HepG2 (cell line): Measurements from ENCODE around the gene CNTROB. TPM values are rescaled to one million over a fixed set of nuclear protein-coding genes. Genes with fewer than 3 reads are reported as not detected.
A peak's percentile ranks its signal among the peaks of the same experiment; 100 is the strongest.

Experiments used
- ATAC-seq: fragments of 200-7000 bp; cut with Tn5 transposase; 3 replicates; pipeline ENCODE4 v1.9.1; 2020; ENCODE audit warnings: mild to moderate bottlenecking, moderate library complexity
- BruUV-seq: library from RNA; stranded (reverse); fragments of 400-500 nt; replicated peaks from 2 replicates; lab custom pipeline; 2021; lab: Mats Ljungman, UMichigan
- CTCF ChIA-PET: fragments of 300-600 bp; formaldehyde crosslinking; extraction: SDS; loops from one replicate; lab custom pipeline; 2021; ENCODE audit warnings: low total read pairs, inconsistent platforms, low intra/inter-chr PET ratio; lab: Yijun Ruan, JAX
- POLR2A ChIA-PET: fragments of 350-600 bp; sonication (Branson Sonifier 250); formaldehyde crosslinking; loops from one replicate; lab custom pipeline; 2020; ENCODE audit warnings: antibody characterized with exemption, inconsistent platforms; lab: Yijun Ruan, JAX
- DNase-seq: peaks from one replicate; pipeline ENCODE4 v3.0.0-alpha.2; 2015; ENCODE audit warnings: low spot score
- FAIRE-seq: peaks from 3 replicates; lab custom pipeline; 2011; peaks lifted over from hg19 to GRCh38; lab: Jason Lieb, UNC
- H2AFZ ChIP-seq: one replicate; pipeline ENCODE4 v1.6.1; 2011; ENCODE audit warnings: low read length, inconsistent platforms
- H3K27ac ChIP-seq: fragments of 300-600 bp; 3 replicates; pipeline ENCODE4 v1.8.0; 2011; ENCODE audit warnings: mixed run types, mild to moderate bottlenecking, mixed read lengths, low read length, inconsistent platforms; ENCODE audit not compliant: insufficient read depth; ENCODE audit errors: extremely low read length
- H3K27me3 ChIP-seq, 2 experiments: fragments of 200-600 bp in 1 of 2; 2 replicates in 1 of 2; 3 replicates in 1 of 2; pipeline versions ENCODE4 v1.6.0 to v1.8.0; 2011; ENCODE audit warnings: low read length in 2 of 2, mild to moderate bottlenecking in 2 of 2, moderate library complexity in 2 of 2, inconsistent platforms in 1 of 2; ENCODE audit not compliant: insufficient read depth in 2 of 2, control insufficient read depth in 1 of 2
- H3K36me3 ChIP-seq, 2 experiments: fragments of 200-600 bp in 1 of 2; replicated peaks in 1 of 2; 2 replicates in 1 of 2; 3 replicates in 1 of 2; pipeline versions ENCODE4 v1.5.1 to v1.8.0; 2011; ENCODE audit warnings: low read length in 2 of 2, inconsistent platforms in 1 of 2; ENCODE audit not compliant: insufficient read depth in 2 of 2, control insufficient read depth in 1 of 2
- H3K4me1 ChIP-seq: 2 replicates; pipeline ENCODE4 v1.5.1; 2012; ENCODE audit warnings: low read length, inconsistent platforms; ENCODE audit not compliant: insufficient read depth
- H3K4me2 ChIP-seq: 2 replicates; pipeline ENCODE4 v1.6.0; 2011; ENCODE audit warnings: low read depth, low read length, inconsistent platforms
- H3K4me3 ChIP-seq, 3 experiments: fragments of 200-600 bp in 1 of 3; sonication (generic), shearing (Covaris generic) in 1 of 3; replicated peaks in 1 of 3; 2 replicates each; pipeline ENCODE4 v1.5.1; 2011 to 2016; ENCODE audit warnings: low read length in 3 of 3, inconsistent platforms in 2 of 3, low read depth in 2 of 3, mild to moderate bottlenecking in 2 of 3, control low read depth in 1 of 3, mixed read lengths in 1 of 3; ENCODE audit not compliant: insufficient read depth in 1 of 3
- H3K79me2 ChIP-seq: one replicate; pipeline ENCODE4 v1.6.1; 2011; ENCODE audit warnings: low read length, inconsistent platforms; ENCODE audit not compliant: insufficient read depth
- H3K9ac ChIP-seq: 2 replicates; pipeline ENCODE4 v1.6.0; 2011; ENCODE audit warnings: mild to moderate bottlenecking, low read depth, low read length, inconsistent platforms; ENCODE audit not compliant: insufficient read depth
- H3K9me3 ChIP-seq: 2 replicates; pipeline ENCODE4 v1.5.1; 2012; ENCODE audit warnings: mild to moderate bottlenecking, low read length
- H4K20me1 ChIP-seq: 2 replicates; pipeline ENCODE4 v1.6.0; 2011; ENCODE audit warnings: inconsistent platforms, mild to moderate bottlenecking, low read length, moderate library complexity; ENCODE audit not compliant: insufficient read depth
- HINFP ChIP-seq: sonication (generic); formaldehyde crosslinking; IDR thresholded peaks from 2 replicates; pipeline ENCODE4 v1.4.0; 2020; ENCODE audit warnings: low read depth, mild to moderate bottlenecking, missing genetic modification reagents
- HNF4G ChIP-seq, 2 experiments: sonication (generic) in 1 of 2; formaldehyde crosslinking in 1 of 2; IDR thresholded peaks; 2 replicates each; pipeline versions ENCODE4 v1.4.0 to v1.6.1; 2011 to 2020; ENCODE audit warnings: borderline replicate concordance in 2 of 2, low read depth in 2 of 2, mild to moderate bottlenecking in 2 of 2, low read length in 1 of 2, missing genetic modification reagents in 1 of 2, moderate library complexity in 1 of 2
- RAD21 ChIP-seq: fragments of 450-650 bp; formaldehyde crosslinking; IDR thresholded peaks from 2 replicates; pipeline ENCODE4 v1.5.0; 2020; ENCODE audit warnings: mild to moderate bottlenecking
- RFX1 ChIP-seq: fragments of 450-650 bp; IDR thresholded peaks from 2 replicates; pipeline ENCODE4 v1.6.1; 2017
- SIX4 ChIP-seq: sonication (generic); formaldehyde crosslinking; IDR thresholded peaks from 2 replicates; pipeline ENCODE4 v1.4.0; 2020; ENCODE audit warnings: missing genetic modification reagents
- SMYD3 ChIP-seq: sonication (generic); formaldehyde crosslinking; IDR thresholded peaks from 2 replicates; pipeline ENCODE4 v1.8.1; 2023; ENCODE audit warnings: mild to moderate bottlenecking, missing genetic modification reagents
- ZNF678 ChIP-seq: sonication (generic); formaldehyde crosslinking; IDR thresholded peaks from 2 replicates; pipeline ENCODE4 v1.4.0; 2020; ENCODE audit warnings: mild to moderate bottlenecking, missing genetic modification reagents
- WGBS: methylation state at CpG from one replicate; pipeline ENCODE4 v1.1.6; 2017; ENCODE audit warnings: low lambda C conversion rate; 5-methylcytosine and 5-hydroxymethylcytosine counted together
- in situ Hi-C: cut with HindIII; loops from 2 replicates; pipeline ENCODE4 v1.10.0; 2017; ENCODE audit warnings: low pct_unique_long_range_greater_than_20kb; ENCODE audit not compliant: extremely low pct_ligation_motif_present
- intact Hi-C: fragments of 100-400 bp; cut with micrococcal nuclease; formaldehyde crosslinking; loops from one replicate; pipeline ENCODE4 v1.10.0; 2022; ENCODE audit not compliant: unreplicated experiment
- polyA plus RNA-seq, 8 experiments: library from polyadenylated mRNA; depleted of rRNA in 3 of 8; stranded (reverse) in 7 of 8; unstranded in 1 of 8; fragments of >200 nt; fragmentation: Illumina TruSeq in 4 of 8; extraction: Trizol in 4 of 8; gene quantifications; 2 replicates each; pipeline versions ENCODE4 v1.2.1 to v1.2.3, GENCODE V29; 2011 to 2016; ENCODE audit warnings: low read depth in 4 of 8, missing spikeins in 1 of 8, mixed read lengths in 1 of 8; ENCODE audit not compliant: insufficient read depth in 1 of 8
- total RNA-seq, 5 experiments: library from RNA; depleted of rRNA; stranded (reverse); fragments of >200 nt; fragmentation: Illumina TruSeq; extraction: Trizol; gene quantifications; 2 replicates each; pipeline ENCODE4 v1.2.3, GENCODE V29; 2016; ENCODE audit warnings: low read depth in 1 of 5
- TF ChIP-seq, protein P1 (sequence below): sonication (generic); formaldehyde crosslinking; IDR thresholded peaks from 2 replicates; pipeline ENCODE4 v1.4.0; 2020; ENCODE audit warnings: missing genetic modification reagents
- TF ChIP-seq, protein P2 (sequence below): sonication (generic); formaldehyde crosslinking; IDR thresholded peaks from 2 replicates; pipeline ENCODE4 v1.4.0; 2020; ENCODE audit warnings: missing genetic modification reagents

Gene CNTROB
- total and polyA plus RNA-seq, 2 of the 13 experiments (the other 11 are each of a cell fraction or from before 2014, with no cell fraction given) = 21.2 to 24.1 TPM

- TF ChIP-seq HNF4G (IDR thresholded peaks at IDR 0.05; ENCODE audit: borderline replicate concordance, low read depth, low read length) (no peak), HNF4G (CRISPR knock-in tag; IDR thresholded peaks at IDR 0.05; ENCODE audit: borderline replicate concordance, low read depth) (no peak)
These were observed 60.5 kb downstream of the CNTROB start (continued) for GRCh38 chr17:7992516-7992915.

- Histone ChIP-seq H3K4me2 (no peak overlapping the region), H3K4me3 (no peak overlapping the region), H2AFZ (no peak overlapping the region), H3K9me3 (no peaks in the 10 kb centered on the region), H3K79me2 (no peaks in the 10 kb centered on the region), H3K9ac (no peak overlapping the region), H3K4me1 (peaks cover 11% of the 10 kb centered on the region), H3K36me3 (no peaks in the 10 kb centered on the region), H3K27ac (no peak overlapping the region), H3K27me3 (peaks cover 0 to 9% of the 10 kb centered on the region in 2 experiments; a peak in 1 of 5 replicates)
- FAIRE-seq (no peak), DNase-seq (no peak)
- ChIA-PET CTCF (no interaction called here), POLR2A (no interaction called here)
- in situ Hi-C loops = no loop called here
- intact Hi-C loops = loop anchor here (5.0 kb wide), 1 partner anchor 251 kb away; no protein-coding TSS in a partner anchor
- TF ChIP-seq RFX1 (peak; percentile 30; the same call in 1 of the 2 replicates), HINFP (CRISPR knock-in tag) (0 out of 2 replicates have a peak, but pooled peaks have one; percentile 42), SIX4 (CRISPR knock-in tag) (no peak), SMYD3 (no peak), ZNF678 (CRISPR knock-in tag) (no peak), RAD21 (CRISPR knock-in tag) (no peak)
- TF ChIP-seq, protein P1, sequence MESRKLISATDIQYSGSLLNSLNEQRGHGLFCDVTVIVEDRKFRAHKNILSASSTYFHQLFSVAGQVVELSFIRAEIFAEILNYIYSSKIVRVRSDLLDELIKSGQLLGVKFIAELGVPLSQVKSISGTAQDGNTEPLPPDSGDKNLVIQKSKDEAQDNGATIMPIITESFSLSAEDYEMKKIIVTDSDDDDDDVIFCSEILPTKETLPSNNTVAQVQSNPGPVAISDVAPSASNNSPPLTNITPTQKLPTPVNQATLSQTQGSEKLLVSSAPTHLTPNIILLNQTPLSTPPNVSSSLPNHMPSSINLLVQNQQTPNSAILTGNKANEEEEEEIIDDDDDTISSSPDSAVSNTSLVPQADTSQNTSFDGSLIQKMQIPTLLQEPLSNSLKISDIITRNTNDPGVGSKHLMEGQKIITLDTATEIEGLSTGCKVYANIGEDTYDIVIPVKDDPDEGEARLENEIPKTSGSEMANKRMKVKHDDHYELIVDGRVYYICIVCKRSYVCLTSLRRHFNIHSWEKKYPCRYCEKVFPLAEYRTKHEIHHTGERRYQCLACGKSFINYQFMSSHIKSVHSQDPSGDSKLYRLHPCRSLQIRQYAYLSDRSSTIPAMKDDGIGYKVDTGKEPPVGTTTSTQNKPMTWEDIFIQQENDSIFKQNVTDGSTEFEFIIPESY (CRISPR knock-in tag) = no peak
- TF ChIP-seq, protein P2, sequence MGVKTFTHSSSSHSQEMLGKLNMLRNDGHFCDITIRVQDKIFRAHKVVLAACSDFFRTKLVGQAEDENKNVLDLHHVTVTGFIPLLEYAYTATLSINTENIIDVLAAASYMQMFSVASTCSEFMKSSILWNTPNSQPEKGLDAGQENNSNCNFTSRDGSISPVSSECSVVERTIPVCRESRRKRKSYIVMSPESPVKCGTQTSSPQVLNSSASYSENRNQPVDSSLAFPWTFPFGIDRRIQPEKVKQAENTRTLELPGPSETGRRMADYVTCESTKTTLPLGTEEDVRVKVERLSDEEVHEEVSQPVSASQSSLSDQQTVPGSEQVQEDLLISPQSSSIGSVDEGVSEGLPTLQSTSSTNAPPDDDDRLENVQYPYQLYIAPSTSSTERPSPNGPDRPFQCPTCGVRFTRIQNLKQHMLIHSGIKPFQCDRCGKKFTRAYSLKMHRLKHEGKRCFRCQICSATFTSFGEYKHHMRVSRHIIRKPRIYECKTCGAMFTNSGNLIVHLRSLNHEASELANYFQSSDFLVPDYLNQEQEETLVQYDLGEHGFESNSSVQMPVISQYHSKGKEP = no peak
- TF ChIP-seq, all 625 proteins: peak for 2
- WGBS = 25% methylated on average over 1 of the region's 3 CpGs
- no peaks in the 10 kb centered on the region for H4K20me1 ChIP-seq
- BruUV-seq = no TSS peak
- ATAC-seq = no peak
These were observed 60.9 kb downstream of the CNTROB start for GRCh38 chr17:7992924-7993323.
